Esophagus muscularis mucosa (tissue), 4 donors: ENCODE data around the gene RNF220.

Source experiments
- EP300 ChIP-seq: sonication (generic); formaldehyde crosslinking; IDR thresholded peaks from one replicate; pipeline ENCODE4 v1.6.1; 2017; ENCODE audit warnings: antibody characterized with exemption
- POLR2A ChIP-seq: fragments of 450-650 bp; IDR thresholded peaks from one replicate; pipeline ENCODE4 v1.6.1; 2017; ENCODE audit warnings: antibody characterized with exemption, moderate library complexity, mild to moderate bottlenecking, low read depth
- POLR2AphosphoS5 ChIP-seq, 2 donors: sonication (generic); formaldehyde crosslinking; IDR thresholded peaks; one replicate each; pipeline ENCODE4 v1.6.1; 2017; ENCODE audit warnings: antibody characterized with exemption in 2 of 2
- TF ChIP-seq, protein P1 (sequence below), 3 experiments: fragments of 200-600 bp in 2 of 3; fragments of 450-650 bp in 1 of 3; sonication (generic) in 2 of 3; IDR thresholded peaks; one replicate each; pipeline ENCODE4 v1.5.1; 2017 to 2019; ENCODE audit warnings: antibody characterized with exemption in 3 of 3, mild to moderate bottlenecking in 2 of 3, moderate library complexity in 1 of 3

GRCh38 chr1:44464361-44464760, 59.3 kb downstream of the RNF220 start:
- TF ChIP-seq, protein P1, sequence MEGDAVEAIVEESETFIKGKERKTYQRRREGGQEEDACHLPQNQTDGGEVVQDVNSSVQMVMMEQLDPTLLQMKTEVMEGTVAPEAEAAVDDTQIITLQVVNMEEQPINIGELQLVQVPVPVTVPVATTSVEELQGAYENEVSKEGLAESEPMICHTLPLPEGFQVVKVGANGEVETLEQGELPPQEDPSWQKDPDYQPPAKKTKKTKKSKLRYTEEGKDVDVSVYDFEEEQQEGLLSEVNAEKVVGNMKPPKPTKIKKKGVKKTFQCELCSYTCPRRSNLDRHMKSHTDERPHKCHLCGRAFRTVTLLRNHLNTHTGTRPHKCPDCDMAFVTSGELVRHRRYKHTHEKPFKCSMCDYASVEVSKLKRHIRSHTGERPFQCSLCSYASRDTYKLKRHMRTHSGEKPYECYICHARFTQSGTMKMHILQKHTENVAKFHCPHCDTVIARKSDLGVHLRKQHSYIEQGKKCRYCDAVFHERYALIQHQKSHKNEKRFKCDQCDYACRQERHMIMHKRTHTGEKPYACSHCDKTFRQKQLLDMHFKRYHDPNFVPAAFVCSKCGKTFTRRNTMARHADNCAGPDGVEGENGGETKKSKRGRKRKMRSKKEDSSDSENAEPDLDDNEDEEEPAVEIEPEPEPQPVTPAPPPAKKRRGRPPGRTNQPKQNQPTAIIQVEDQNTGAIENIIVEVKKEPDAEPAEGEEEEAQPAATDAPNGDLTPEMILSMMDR (IDR thresholded peaks at IDR 0.05) = no peak
- TF ChIP-seq POLR2A (no peak), POLR2AphosphoS5 (IDR thresholded peaks at IDR 0.05) (no peak), EP300 (no peak)
